Mucosa of rectum (tissue), 2 donors: ENCODE results near the gene CSF3R.

ENCODE experiments used
- H3K27ac ChIP-seq, 2 donors: one replicate each; pipeline ENCODE4 v1.7.0; 2013; ENCODE audit warnings: inconsistent platforms in 2 of 2, low read depth in 2 of 2, low read length in 2 of 2
- H3K27me3 ChIP-seq, 2 donors: one replicate each; pipeline ENCODE4 v1.7.0; 2013; ENCODE audit warnings: low read length in 2 of 2; ENCODE audit not compliant: control insufficient read depth in 2 of 2, insufficient read depth in 2 of 2
- H3K36me3 ChIP-seq, 2 donors: one replicate each; pipeline ENCODE4 v1.7.0; 2013; ENCODE audit warnings: low read length in 2 of 2; ENCODE audit not compliant: control insufficient read depth in 2 of 2, insufficient read depth in 2 of 2
- H3K4me1 ChIP-seq, 2 donors: one replicate each; pipeline ENCODE4 v1.7.0; 2013; ENCODE audit warnings: low read length in 2 of 2, mild to moderate bottlenecking in 1 of 2; ENCODE audit not compliant: control insufficient read depth in 2 of 2, insufficient read depth in 2 of 2
- H3K4me3 ChIP-seq, 2 donors: one replicate each; pipeline ENCODE4 v1.7.0; 2013; ENCODE audit warnings: low read length in 2 of 2
- H3K9ac ChIP-seq, 2 donors: one replicate each; pipeline ENCODE4 v1.7.0; 2013; ENCODE audit warnings: low read length in 2 of 2, low read depth in 1 of 2, mild to moderate bottlenecking in 1 of 2
- H3K9me3 ChIP-seq, 2 donors: one replicate each; pipeline ENCODE4 v1.7.0; 2013; ENCODE audit warnings: low read length in 2 of 2; ENCODE audit not compliant: control insufficient read depth in 2 of 2
- donor health status: healthy.
- donor health status: Normal muscosa, but diverticular disease.

CSF3R gene

GRCh38 chr1:36522461-36523229 lies 39.9 kb upstream of the CSF3R start:
- Histone ChIP-seq H3K4me1 (no peaks in the 10 kb centered on the region), H3K9me3 (no peaks in the 10 kb centered on the region), H3K4me3 (no peak overlapping the region)

GRCh38 chr1:36522021-36522420 lies 39.3 kb upstream of the CSF3R start:
- Histone ChIP-seq H3K36me3 (no peaks in the 10 kb centered on the region), H3K27me3 (no peaks in the 10 kb centered on the region), H3K9ac (no peak overlapping the region), H3K4me1 (no peaks in the 10 kb centered on the region), H3K27ac (no peak overlapping the region), H3K9me3 (no peaks in the 10 kb centered on the region), H3K4me3 (no peak overlapping the region)

More at GRCh38 chr1:36522461-36523229, 39.9 kb upstream of the CSF3R start:
- Histone ChIP-seq H3K9ac (no peak overlapping the region), H3K36me3 (no peaks in the 10 kb centered on the region), H3K27ac (no peak overlapping the region), H3K27me3 (no peaks in the 10 kb centered on the region)

DNA sequence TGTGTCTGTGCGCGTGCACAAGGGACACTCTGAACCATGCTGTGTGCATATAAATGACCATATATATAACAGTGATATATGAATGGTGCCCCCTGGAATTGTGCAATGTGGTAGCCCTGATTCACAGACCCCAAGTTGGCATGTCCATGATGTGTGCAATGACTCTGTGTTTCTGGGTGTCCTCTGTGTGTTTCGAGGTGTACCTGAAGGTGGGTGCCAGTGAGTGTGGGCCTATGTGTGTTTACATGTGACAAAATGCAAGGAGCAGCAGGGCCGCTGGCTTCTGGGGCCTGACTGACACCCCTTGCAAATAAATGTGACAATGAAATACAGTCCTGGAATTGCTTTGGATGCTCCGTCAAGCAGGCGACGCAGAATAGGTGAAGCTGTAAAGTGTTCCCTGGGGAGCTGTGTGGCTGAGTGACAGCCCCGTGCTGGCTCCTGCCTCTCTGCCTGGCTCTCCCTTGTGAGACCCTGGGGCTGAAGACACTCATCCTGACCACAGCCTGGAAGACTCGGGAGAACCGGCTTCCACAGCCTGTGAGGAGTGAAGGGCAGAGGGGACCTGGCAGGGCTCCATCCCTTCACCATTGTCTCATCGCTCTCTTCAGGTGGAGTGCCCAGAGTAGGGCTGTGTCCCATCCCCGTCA lies 38.2 kb upstream of the CSF3R start:
- Histone ChIP-seq H3K9ac (no peak overlapping the region), H3K9me3 (no peaks in the 10 kb centered on the region)

DNA sequence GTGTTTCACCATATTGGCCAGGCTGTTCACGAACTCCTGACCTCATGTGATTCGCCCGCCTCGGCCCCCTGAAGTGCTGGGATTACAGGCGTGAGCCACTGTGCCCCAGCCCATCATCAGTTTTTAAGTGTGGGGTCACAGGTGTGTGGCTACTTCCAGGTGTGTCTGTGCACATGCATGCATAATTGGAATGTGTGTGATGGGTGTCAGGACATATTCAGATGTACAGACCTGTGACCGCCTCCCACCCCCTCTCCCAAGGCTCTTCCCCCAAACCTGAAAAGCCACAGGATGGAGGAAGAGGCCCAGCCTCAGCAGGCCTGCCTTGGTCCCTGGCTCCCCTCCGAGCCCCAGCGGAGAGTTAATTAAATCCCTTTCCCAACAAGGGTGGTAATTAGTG lies 37.3 kb upstream of the CSF3R start:
- Histone ChIP-seq H3K36me3 (no peaks in the 10 kb centered on the region), H3K27ac (no peak overlapping the region), H3K27me3 (no peaks in the 10 kb centered on the region), H3K4me3 (no peak overlapping the region), H3K9ac (no peak overlapping the region), H3K9me3 (no peaks in the 10 kb centered on the region), H3K4me1 (no peaks in the 10 kb centered on the region)

More for the DNA sequence above, 38.2 kb upstream of the CSF3R start:
- Histone ChIP-seq H3K27me3 (no peaks in the 10 kb centered on the region), H3K4me3 (no peak overlapping the region), H3K36me3 (no peaks in the 10 kb centered on the region), H3K4me1 (no peaks in the 10 kb centered on the region), H3K27ac (no peak overlapping the region)

DNA sequence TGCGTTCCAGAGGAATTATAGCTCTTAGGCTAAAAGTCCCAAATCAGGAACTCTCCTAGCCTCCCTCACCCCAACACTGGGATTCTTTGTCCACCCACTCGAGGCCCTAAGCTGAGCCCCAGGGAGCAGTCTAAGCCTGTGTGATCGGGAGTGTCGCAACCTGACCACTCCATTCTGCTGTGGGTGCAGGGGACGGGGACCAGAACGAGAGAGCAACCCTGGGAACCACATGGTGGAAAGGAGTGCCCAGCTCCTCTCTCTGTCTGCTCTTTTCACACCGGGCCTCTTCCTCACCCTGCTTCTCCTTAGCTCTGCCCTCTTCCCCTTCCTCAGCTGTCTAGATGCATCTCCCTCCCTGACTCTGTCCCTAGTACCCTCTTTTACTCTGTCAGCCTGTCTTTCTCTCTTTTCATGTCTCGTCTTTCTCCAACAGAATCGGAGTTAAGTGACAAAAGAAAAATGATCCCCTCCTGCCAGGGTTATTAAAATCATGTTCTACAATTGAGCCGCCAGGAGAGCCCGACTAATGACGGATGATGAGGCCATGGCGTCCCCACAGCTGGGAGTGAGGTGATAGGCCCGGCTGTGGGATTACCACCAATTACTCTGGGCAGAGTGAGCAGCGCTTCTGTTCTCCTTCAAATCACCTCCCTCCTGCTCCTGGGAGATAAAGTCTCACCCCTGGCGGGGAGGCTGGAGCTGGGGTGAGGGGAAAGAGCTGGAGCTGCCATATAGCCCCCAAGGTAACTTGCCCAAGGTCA lies 34.5 kb upstream of the CSF3R start:
- Histone ChIP-seq H3K4me3 (no peak overlapping the region), H3K27ac (no peak overlapping the region), H3K4me1 (no peaks in the 10 kb centered on the region), H3K36me3 (no peaks in the 10 kb centered on the region), H3K27me3 (no peaks in the 10 kb centered on the region), H3K9ac (no peak overlapping the region), H3K9me3 (no peaks in the 10 kb centered on the region)

DNA sequence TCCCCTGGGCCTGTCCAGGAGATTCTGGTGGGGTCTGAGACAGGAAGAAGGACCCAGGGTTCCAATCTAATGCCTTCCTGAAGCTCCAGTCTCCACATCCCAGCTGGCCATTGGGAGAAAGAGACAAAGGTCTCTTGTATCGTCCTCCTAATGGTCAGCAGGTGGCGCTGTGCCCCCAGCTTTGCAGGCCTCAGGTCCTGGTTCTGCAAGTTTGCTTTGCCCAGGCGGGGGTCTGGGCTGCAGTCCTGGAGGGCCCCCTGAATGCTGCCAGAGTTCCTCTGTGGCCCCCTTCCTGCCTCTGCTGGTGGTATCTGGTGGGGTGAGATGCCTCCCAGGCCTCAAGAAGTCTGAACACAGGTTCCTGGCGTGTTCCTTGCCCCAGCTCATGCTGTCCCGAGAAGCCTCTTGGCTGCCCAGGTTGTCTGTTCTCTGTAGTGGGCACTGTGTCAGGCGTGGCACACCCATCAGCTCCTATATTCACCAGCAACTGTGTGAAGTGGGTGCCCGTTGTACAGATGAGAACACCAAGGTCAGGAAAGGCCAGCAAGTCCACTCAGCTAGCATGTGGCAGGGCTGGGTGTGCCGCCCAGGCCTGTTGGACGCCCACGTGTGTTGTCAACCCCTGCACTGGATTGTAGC lies 33.8 kb upstream of the CSF3R start:
- no peaks in the 10 kb centered on the region for H3K4me1 ChIP-seq
- no peak overlapping the region for H3K9ac ChIP-seq
- no peaks in the 10 kb centered on the region for H3K27me3 ChIP-seq
- H3K27ac ChIP-seq = no peak overlapping the region
- H3K4me3 ChIP-seq = no peak overlapping the region
- H3K9me3 ChIP-seq = no peaks in the 10 kb centered on the region
- H3K36me3 ChIP-seq = no peaks in the 10 kb centered on the region

DNA sequence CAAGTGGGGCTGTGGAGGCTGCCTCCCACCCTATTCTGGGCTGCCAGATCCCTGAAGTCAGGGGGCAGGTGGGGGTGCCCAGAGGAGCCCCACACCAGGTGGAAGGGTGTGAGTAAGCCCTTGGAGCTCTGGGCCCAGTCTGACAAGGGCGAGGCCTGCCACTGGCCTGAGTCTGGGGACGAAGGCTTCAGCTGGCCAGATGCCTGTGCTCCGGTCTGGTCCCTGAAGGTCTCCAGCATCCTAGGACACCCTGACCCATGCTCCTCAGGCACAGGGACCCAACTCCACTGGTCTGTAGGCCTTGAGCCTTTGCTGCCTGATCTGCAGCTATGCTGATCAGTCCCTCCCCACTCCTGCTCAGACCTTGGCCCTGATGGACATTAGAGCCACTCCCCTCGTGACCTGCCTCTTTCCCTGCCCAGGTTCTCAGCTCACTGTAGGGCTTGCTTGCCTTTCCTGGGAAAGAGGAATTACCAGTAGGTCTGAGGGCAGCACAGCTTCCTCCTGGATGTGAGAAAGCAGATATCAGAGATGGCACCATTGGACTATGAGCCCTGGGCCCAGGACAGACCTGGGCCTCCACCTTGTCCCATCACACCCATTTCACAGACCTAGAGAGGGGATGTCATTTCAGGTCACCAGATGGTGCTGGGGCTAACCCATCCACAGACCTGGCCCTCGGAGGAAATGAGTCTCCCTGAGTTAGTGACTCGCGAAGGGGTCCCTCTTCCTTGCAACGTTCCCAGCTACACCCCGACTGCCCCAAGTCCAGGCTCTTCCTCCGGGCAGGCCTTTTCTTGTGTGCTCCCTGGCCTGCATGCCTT lies 32.8 kb upstream of the CSF3R start:
- no peaks in the 10 kb centered on the region for H3K4me1 ChIP-seq
- H3K9me3 ChIP-seq = no peaks in the 10 kb centered on the region
- H3K27me3 ChIP-seq = no peaks in the 10 kb centered on the region
- H3K36me3 ChIP-seq = no peaks in the 10 kb centered on the region
- no peak overlapping the region for H3K4me3 ChIP-seq
- no peak overlapping the region for H3K27ac ChIP-seq
- H3K9ac ChIP-seq = no peak overlapping the region

DNA sequence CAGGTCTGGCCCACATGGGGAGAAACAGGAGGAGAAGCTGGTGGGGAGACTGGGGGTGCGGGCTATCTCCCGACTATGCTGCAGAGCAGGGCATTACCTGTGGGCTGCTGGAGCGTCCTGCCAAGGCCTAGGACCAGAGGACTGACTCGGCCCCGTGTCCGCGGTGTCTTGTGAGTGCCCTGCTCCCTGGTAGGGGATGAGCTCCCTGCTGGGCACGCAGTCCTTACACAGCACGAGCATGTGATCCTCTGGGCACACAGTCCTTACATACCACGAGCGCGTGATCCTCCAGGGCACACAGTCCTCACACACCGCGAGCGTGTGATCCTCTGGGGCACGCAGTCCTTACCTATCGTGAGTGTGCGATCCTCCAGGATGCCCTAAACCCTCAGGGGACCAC lies 31.8 kb upstream of the CSF3R start:
- Histone ChIP-seq H3K9ac (no peak overlapping the region), H3K27me3 (no peaks in the 10 kb centered on the region), H3K4me3 (no peak overlapping the region), H3K36me3 (no peaks in the 10 kb centered on the region), H3K9me3 (no peaks in the 10 kb centered on the region), H3K4me1 (no peaks in the 10 kb centered on the region), H3K27ac (no peak overlapping the region)

GRCh38 chr1:36513676-36514473 lies 31.2 kb upstream of the CSF3R start:
- Histone ChIP-seq H3K4me1 (no peaks in the 10 kb centered on the region), H3K27me3 (no peaks in the 10 kb centered on the region), H3K36me3 (no peaks in the 10 kb centered on the region), H3K4me3 (no peak overlapping the region), H3K9ac (no peak overlapping the region), H3K9me3 (no peaks in the 10 kb centered on the region), H3K27ac (no peak overlapping the region)
